ENCODE results near the gene SNTG2. TPM values are rescaled to one million over a fixed set of nuclear protein-coding genes. Genes with fewer than 3 reads are reported as not detected.

SNTG2 gene
- total RNA-seq, 1 experiment from 2014 or later: not detected

- no peak for TF ChIP-seq CTCF (IDR thresholded peaks at IDR 0.05; ENCODE audit: insufficient read depth in 1 of 2, low read depth in 1 of 2, low read length in 1 of 2, severe bottlenecking in 1 of 2, unreplicated experiment in 1 of 2)
- H3K4me3 ChIP-seq (ENCODE audit: low read depth, low read length): no peak overlapping the region
- POLR2A ChIA-PET: no interaction called here
- intact Hi-C loops (cut with micrococcal nuclease; ENCODE audit: unreplicated experiment): no loop called here
- Mint-ChIP-seq H3K9me3 (ENCODE audit: unreplicated experiment) (no peaks in the 10 kb centered on the region), H3K27ac (ENCODE audit: unreplicated experiment) (no peak overlapping the region), H3K27me3 (ENCODE audit: insufficient read depth, unreplicated experiment) (no peaks in the 10 kb centered on the region), H3K4me1 (ENCODE audit: low read depth, unreplicated experiment) (no peaks in the 10 kb centered on the region), H3K4me3 (ENCODE audit: unreplicated experiment) (no peak overlapping the region), H3K36me3 (ENCODE audit: insufficient read depth, unreplicated experiment) (no peaks in the 10 kb centered on the region)
- no peak for DNase-seq
- H3K9me3 ChIP-seq: no peaks in the 10 kb centered on the region
- no peaks in the 10 kb centered on the region for H3K27me3 ChIP-seq (replicated peaks; ENCODE audit: control insufficient read depth, insufficient read depth, low read length)
- H3K4me1 ChIP-seq: no peaks in the 10 kb centered on the region
- CTCF ChIA-PET: no interaction called here
- BruUV-seq (replicated peaks): no TSS peak
- H3K36me3 ChIP-seq (ENCODE audit: control insufficient read depth, insufficient read depth, low read length): no peaks in the 10 kb centered on the region
These were observed 280.9 kb downstream of the SNTG2 start for GRCh38 chr2:1231466-1232063.

- Histone ChIP-seq H3K4me3 (ENCODE audit: low read depth, low read length) (no peak overlapping the region), H3K27me3 (replicated peaks; ENCODE audit: control insufficient read depth, insufficient read depth, low read length) (no peaks in the 10 kb centered on the region), H3K9me3 (no peaks in the 10 kb centered on the region), H3K36me3 (ENCODE audit: control insufficient read depth, insufficient read depth, low read length) (no peaks in the 10 kb centered on the region), H3K4me1 (no peaks in the 10 kb centered on the region)
- DNase-seq: no peak
- CTCF ChIA-PET: no interaction called here
- POLR2A ChIA-PET: no interaction called here
- TF ChIP-seq CTCF (IDR thresholded peaks at IDR 0.05; ENCODE audit: insufficient read depth in 1 of 2, low read depth in 1 of 2, low read length in 1 of 2, severe bottlenecking in 1 of 2, unreplicated experiment in 1 of 2): no peak
- no TSS peak for BruUV-seq (replicated peaks)
- no peak overlapping the region for H3K4me3 Mint-ChIP-seq (ENCODE audit: unreplicated experiment)
- peaks cover 3% of the 10 kb centered on the region for H3K27me3 Mint-ChIP-seq (ENCODE audit: insufficient read depth, unreplicated experiment)
- no peaks in the 10 kb centered on the region for H3K9me3 Mint-ChIP-seq (ENCODE audit: unreplicated experiment)
- H3K4me1 Mint-ChIP-seq (ENCODE audit: low read depth, unreplicated experiment): no peaks in the 10 kb centered on the region
- intact Hi-C loops (cut with micrococcal nuclease; ENCODE audit: unreplicated experiment): no loop called here
- H3K36me3 Mint-ChIP-seq (ENCODE audit: insufficient read depth, unreplicated experiment): no peaks in the 10 kb centered on the region
- H3K27ac Mint-ChIP-seq (ENCODE audit: unreplicated experiment): no peak overlapping the region
These were observed 282.6 kb downstream of the SNTG2 start for GRCh38 chr2:1233281-1233680.

- TF ChIP-seq CTCF (IDR thresholded peaks at IDR 0.05; ENCODE audit: insufficient read depth in 1 of 2, low read depth in 1 of 2, low read length in 1 of 2, severe bottlenecking in 1 of 2, unreplicated experiment in 1 of 2): no peak
- no peak for DNase-seq
- intact Hi-C loops (cut with micrococcal nuclease; ENCODE audit: unreplicated experiment): no loop called here
- no TSS peak for BruUV-seq (replicated peaks)
- H3K36me3 ChIP-seq (ENCODE audit: control insufficient read depth, insufficient read depth, low read length): no peaks in the 10 kb centered on the region
- Mint-ChIP-seq H3K4me3 (ENCODE audit: unreplicated experiment) (no peak overlapping the region), H3K27ac (ENCODE audit: unreplicated experiment) (no peak overlapping the region), H3K4me1 (ENCODE audit: low read depth, unreplicated experiment) (no peaks in the 10 kb centered on the region), H3K9me3 (ENCODE audit: unreplicated experiment) (no peaks in the 10 kb centered on the region), H3K27me3 (ENCODE audit: insufficient read depth, unreplicated experiment) (peaks cover 5% of the 10 kb centered on the region), H3K36me3 (ENCODE audit: insufficient read depth, unreplicated experiment) (no peaks in the 10 kb centered on the region)
- POLR2A ChIA-PET: no interaction called here
- H3K9me3 ChIP-seq: no peaks in the 10 kb centered on the region
- H3K27me3 ChIP-seq (replicated peaks; ENCODE audit: control insufficient read depth, insufficient read depth, low read length): no peaks in the 10 kb centered on the region
- no peak overlapping the region for H3K4me3 ChIP-seq (ENCODE audit: low read depth, low read length)
- no peaks in the 10 kb centered on the region for H3K4me1 ChIP-seq
- CTCF ChIA-PET: no interaction called here
These were observed 284.2 kb downstream of the SNTG2 start for GRCh38 chr2:1234731-1235308.
